GM20431 (cell line): Measurements from ENCODE around the gene SCYGR6.

ENCODE experiments used
- in situ Hi-C: fragments of 300-500 bp; cut with MseI, MboI; formaldehyde crosslinking; loops from one replicate; pipeline ENCODE4 v1.15.0; 2020; ENCODE audit warnings: low sequenced_read_pairs; ENCODE audit not compliant: unreplicated experiment

The SCYGR6 gene

GRCh38 chr2:227717687-227718567 is 6.6 kb downstream of the SCYGR6 start, which contains the start of gene SLC19A3:
Gene SLC19A3, minus strand, starts transcription at chr2:227718028. Its CDS starts 15,710 bp downstream, at chr2:227702318.
- in situ Hi-C loops, result no loop called here

- in situ Hi-C loops, result no loop called here
Observed at GRCh38 chr2:227716501-227716900, 8.1 kb downstream of the SCYGR6 start.

- in situ Hi-C loops, result no loop called here
Observed at GRCh38 chr2:227713291-227713690, 11.3 kb downstream of the SCYGR6 start.

GRCh38 chr2:227710986-227711385 is 13.6 kb downstream of the SCYGR6 start:
- in situ Hi-C loops, result no loop called here

GRCh38 chr2:227707390-227707789 is 17.2 kb downstream of the SCYGR6 start:
- in situ Hi-C loops, result no loop called here

GRCh38 chr2:227706859-227707258 is 17.7 kb downstream of the SCYGR6 start:
- in situ Hi-C loops, result no loop called here

- in situ Hi-C loops, result no loop called here
Observed at GRCh38 chr2:227703961-227704360, 20.6 kb downstream of the SCYGR6 start.

GRCh38 chr2:227703280-227703732 is 21.3 kb downstream of the SCYGR6 start:
- in situ Hi-C loops, result no loop called here

GRCh38 chr2:227701556-227701955 is 23.0 kb downstream of the SCYGR6 start:
- in situ Hi-C loops, result no loop called here

- in situ Hi-C loops, result no loop called here
Observed at GRCh38 chr2:227696990-227697679, 27.4 kb downstream of the SCYGR6 start.

- in situ Hi-C loops, result no loop called here
Observed at GRCh38 chr2:227687189-227687588, 37.4 kb downstream of the SCYGR6 start.

- in situ Hi-C loops, result no loop called here
Observed at GRCh38 chr2:227684258-227684657, 40.3 kb downstream of the SCYGR6 start.

- in situ Hi-C loops, result no loop called here
Observed at GRCh38 chr2:227677928-227678327, 46.6 kb downstream of the SCYGR6 start.

GRCh38 chr2:227674485-227674884 is 50.1 kb downstream of the SCYGR6 start:
- in situ Hi-C loops, result loop anchor here (25.0 kb wide), 1 partner anchor 188 kb away; the partner anchor contains the start of gene DAW1
